Measurements from ENCODE around the gene SFXN2.

DNA sequence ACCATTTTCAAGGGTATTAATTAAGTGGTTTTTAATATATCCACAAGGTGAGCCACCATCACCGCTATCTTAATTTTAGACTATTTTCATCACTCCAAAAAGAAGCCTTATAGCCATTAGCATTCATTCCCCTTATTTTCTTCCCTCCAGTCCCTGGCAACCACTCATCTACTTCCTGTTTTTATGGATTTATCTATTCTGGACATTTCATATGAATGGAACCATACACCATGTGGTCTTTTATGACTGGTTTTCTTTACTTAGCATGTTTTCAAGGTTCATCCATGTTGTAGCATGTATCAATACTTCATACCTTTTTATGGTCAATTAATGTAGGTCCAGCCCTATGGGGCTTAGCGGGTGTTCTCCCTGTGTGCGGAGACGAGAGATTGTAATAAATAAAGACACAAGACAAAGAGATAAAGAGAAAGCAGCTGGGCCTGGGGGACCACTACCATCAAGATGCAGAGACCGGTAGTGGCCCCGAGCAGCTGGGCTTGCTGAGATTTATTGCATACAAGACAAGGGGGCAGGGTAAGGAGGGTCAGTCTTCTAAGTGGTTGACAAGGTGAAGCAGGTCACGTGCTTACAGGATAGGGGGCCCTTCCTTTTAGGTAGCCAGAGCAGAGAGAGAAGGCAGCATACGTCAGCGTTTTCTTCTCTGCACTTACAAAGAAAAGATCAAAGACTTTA is 44.0 kb downstream of the SFXN2 start:
- TF ChIP-seq, protein P1, sequence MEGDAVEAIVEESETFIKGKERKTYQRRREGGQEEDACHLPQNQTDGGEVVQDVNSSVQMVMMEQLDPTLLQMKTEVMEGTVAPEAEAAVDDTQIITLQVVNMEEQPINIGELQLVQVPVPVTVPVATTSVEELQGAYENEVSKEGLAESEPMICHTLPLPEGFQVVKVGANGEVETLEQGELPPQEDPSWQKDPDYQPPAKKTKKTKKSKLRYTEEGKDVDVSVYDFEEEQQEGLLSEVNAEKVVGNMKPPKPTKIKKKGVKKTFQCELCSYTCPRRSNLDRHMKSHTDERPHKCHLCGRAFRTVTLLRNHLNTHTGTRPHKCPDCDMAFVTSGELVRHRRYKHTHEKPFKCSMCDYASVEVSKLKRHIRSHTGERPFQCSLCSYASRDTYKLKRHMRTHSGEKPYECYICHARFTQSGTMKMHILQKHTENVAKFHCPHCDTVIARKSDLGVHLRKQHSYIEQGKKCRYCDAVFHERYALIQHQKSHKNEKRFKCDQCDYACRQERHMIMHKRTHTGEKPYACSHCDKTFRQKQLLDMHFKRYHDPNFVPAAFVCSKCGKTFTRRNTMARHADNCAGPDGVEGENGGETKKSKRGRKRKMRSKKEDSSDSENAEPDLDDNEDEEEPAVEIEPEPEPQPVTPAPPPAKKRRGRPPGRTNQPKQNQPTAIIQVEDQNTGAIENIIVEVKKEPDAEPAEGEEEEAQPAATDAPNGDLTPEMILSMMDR (IDR thresholded peaks at IDR 0.05): no peak
- no peak for TF ChIP-seq POLR2A (IDR thresholded peaks at IDR 0.05)

Measured in adrenal gland (tissue), 5 donors.